ENCODE measurements around the gene CWC22.

DNA sequence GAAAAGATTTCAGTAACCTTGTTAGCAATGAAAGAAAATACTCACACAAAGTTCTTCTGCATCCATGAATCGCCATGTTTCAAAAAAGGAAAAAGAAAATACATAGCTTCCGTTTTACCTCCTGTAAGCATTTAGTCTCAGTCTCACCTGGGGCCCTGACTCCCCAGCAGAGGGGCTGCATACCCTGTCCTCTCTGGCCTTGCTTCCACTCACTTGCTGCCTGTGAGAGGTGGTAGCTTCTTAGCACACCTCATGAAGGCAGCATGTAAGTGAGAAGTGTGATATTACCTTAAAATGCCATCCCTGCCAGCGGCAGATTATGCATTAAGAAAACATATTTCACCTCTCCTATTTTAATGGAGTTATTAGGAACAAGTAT, 96.4 kb downstream of the CWC22 start:
- TF ChIP-seq, protein P1, sequence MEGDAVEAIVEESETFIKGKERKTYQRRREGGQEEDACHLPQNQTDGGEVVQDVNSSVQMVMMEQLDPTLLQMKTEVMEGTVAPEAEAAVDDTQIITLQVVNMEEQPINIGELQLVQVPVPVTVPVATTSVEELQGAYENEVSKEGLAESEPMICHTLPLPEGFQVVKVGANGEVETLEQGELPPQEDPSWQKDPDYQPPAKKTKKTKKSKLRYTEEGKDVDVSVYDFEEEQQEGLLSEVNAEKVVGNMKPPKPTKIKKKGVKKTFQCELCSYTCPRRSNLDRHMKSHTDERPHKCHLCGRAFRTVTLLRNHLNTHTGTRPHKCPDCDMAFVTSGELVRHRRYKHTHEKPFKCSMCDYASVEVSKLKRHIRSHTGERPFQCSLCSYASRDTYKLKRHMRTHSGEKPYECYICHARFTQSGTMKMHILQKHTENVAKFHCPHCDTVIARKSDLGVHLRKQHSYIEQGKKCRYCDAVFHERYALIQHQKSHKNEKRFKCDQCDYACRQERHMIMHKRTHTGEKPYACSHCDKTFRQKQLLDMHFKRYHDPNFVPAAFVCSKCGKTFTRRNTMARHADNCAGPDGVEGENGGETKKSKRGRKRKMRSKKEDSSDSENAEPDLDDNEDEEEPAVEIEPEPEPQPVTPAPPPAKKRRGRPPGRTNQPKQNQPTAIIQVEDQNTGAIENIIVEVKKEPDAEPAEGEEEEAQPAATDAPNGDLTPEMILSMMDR (IDR thresholded peaks at IDR 0.05) = no peak
- no peak for TF ChIP-seq POLR2A (IDR thresholded peaks at IDR 0.05)
